BE2C (cell line): ENCODE data around the gene DDN.

ENCODE experiments used
- DNase-seq: peaks from one replicate; pipeline ENCODE4 v3.0.0-alpha.2; 2020
- H3K27me3 ChIP-seq: fragments of 250-450 bp; sonication (Bioruptor Pico); 2 replicates; pipeline ENCODE4 v1.5.1; 2020; ENCODE audit warnings: mild to moderate bottlenecking
- H3K36me3 ChIP-seq: fragments of 250-450 bp; sonication (Bioruptor Pico); 2 replicates; pipeline ENCODE4 v1.5.1; 2020; ENCODE audit warnings: mild to moderate bottlenecking
- H3K4me1 ChIP-seq: fragments of 250-450 bp; sonication (Bioruptor Pico); 2 replicates; pipeline ENCODE4 v1.5.1; 2020
- H3K4me3 ChIP-seq: 2 replicates; pipeline ENCODE4 v1.5.1; 2011; ENCODE audit warnings: low read depth, low read length
- H3K9me3 ChIP-seq: fragments of 250-450 bp; sonication (Bioruptor Pico); 2 replicates; pipeline ENCODE4 v1.5.1; 2020
- TF ChIP-seq, protein P1 (sequence below): IDR thresholded peaks from 2 replicates; pipeline ENCODE4 v1.5.1; 2012; ENCODE audit warnings: mild to moderate bottlenecking, low read depth, low read length

DDN gene

DNA sequence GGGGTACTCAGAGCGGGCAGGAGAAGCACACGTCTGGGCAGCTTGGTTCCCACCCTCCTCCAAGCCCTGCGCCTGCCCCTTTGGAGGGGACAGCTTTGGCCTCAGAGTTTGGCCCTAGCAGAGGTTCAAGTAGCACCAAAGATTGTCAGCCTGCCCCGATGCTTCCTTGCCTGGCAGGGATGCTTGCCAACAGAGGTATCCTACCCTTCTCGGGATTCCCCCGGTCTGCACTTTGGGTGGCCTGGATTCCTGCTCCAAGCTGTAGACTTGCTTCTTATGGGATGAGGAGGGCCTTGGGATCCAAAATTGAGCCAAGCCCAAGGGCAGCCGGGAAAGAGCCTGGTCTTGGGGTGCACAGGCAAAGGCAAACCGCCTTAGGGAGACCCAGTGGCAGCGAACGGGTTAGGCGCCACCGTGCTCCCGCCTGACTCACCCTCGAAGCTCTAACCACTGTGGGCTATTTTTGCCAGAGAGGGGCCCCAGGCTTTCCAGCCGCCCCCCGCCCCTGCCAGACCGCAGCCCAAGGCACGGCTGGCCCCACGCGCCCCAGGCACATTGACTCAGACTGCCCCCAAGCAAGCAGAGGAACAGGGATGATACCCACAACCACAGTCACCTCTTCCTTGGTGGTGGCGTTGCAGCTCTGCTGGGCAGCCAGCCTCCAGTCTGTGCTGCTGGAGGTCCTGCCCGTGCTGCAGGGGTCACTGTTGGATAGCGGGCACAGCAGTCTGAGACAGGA lies 26.8 kb downstream of the DDN start:
- Histone ChIP-seq H3K4me3 (no peak overlapping the region), H3K36me3 (no peaks in the 10 kb centered on the region), H3K4me1 (no peaks in the 10 kb centered on the region), H3K9me3 (no peaks in the 10 kb centered on the region), H3K27me3 (peaks cover 62% of the 10 kb centered on the region)
- TF ChIP-seq, protein P1, sequence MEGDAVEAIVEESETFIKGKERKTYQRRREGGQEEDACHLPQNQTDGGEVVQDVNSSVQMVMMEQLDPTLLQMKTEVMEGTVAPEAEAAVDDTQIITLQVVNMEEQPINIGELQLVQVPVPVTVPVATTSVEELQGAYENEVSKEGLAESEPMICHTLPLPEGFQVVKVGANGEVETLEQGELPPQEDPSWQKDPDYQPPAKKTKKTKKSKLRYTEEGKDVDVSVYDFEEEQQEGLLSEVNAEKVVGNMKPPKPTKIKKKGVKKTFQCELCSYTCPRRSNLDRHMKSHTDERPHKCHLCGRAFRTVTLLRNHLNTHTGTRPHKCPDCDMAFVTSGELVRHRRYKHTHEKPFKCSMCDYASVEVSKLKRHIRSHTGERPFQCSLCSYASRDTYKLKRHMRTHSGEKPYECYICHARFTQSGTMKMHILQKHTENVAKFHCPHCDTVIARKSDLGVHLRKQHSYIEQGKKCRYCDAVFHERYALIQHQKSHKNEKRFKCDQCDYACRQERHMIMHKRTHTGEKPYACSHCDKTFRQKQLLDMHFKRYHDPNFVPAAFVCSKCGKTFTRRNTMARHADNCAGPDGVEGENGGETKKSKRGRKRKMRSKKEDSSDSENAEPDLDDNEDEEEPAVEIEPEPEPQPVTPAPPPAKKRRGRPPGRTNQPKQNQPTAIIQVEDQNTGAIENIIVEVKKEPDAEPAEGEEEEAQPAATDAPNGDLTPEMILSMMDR = peak; percentile 30; the same call in 1 of the 2 replicates
- no peak for DNase-seq

DNA sequence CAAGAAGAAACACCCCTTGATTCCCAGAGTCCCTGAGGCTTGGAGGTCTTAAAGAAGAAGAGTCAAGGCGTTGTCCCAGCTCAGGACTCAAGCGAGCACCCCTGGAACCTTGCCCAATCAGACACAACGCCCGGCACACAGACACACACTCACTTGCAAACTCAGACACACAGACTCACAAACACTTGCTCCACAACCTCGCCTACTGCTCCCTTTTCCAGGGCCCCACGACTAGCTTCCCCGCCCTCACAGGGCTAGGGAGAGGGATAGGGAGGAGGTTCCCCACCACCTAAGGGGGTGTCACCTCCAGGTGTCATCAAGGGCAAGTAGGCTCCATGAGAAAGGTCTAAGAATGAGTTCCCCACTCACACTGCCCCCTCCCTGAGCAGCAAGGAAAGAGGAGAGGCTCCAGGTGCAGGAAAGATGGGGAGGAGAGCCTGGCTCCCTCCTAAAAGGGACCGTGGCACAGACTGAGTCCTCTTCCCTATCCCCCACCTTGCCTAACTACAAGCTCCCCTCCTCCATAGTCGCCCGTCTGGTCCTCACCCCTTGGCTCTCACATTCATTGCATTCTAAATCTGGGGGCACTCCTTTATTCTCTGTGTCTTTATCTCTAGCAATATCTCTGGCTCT lies 28.4 kb downstream of the DDN start:
- Histone ChIP-seq H3K36me3 (no peaks in the 10 kb centered on the region), H3K4me1 (no peaks in the 10 kb centered on the region), H3K4me3 (peak overlapping the region; percentile 42), H3K27me3 (peaks cover 54% of the 10 kb centered on the region), H3K9me3 (no peaks in the 10 kb centered on the region)
- DNase-seq = no peak
- TF ChIP-seq, protein P1 = no peak

DNA sequence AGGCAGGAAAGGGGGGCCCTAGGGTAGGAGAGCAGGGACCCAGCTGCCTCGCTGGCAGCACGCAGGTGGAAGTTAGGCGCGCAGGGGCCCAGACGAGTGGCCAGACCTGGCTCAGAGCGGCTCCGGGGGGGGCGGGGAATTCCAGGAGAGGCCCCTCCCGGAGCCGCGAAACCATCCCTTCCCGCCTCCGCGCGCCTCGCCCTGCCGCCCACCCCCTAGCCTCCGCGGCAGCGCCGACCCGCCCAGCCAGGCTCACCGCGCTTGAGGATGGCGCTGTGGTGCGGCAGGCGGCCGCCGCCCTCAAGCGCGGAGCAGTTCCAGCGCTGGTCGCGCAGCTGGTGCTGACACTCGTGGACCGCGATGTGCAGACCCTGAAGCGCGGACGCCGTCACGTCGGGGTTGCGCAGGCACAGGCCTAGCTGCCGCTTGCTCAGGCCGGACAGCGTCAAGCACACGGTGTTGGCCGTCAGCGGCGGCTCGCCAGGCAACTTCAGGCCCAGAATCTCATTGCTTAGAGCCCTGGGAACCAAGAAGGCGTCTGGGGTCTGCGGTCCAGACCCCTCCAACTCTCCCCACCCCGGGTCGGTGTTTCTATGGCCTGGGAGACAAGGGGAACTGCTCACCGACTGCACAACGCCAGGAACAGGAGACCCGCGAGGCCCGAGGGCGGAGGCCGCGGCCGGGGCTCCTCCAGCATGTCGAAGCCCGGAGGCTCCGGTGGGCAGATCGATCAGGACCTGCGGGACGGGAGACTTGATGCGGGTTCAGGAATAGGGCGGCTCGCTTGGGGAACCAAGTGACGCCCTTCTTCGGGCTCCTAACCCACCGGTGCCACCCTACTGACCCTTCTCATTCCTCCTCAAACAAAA lies 29.1 kb downstream of the DDN start:
- peaks cover 54% of the 10 kb centered on the region for H3K27me3 ChIP-seq
- DNase-seq = peak; percentile 40
- TF ChIP-seq, protein P1 = no peak
- no peaks in the 10 kb centered on the region for H3K36me3 ChIP-seq
- H3K4me1 ChIP-seq = no peaks in the 10 kb centered on the region
- no peak overlapping the region for H3K4me3 ChIP-seq
- H3K9me3 ChIP-seq = no peaks in the 10 kb centered on the region

DNA sequence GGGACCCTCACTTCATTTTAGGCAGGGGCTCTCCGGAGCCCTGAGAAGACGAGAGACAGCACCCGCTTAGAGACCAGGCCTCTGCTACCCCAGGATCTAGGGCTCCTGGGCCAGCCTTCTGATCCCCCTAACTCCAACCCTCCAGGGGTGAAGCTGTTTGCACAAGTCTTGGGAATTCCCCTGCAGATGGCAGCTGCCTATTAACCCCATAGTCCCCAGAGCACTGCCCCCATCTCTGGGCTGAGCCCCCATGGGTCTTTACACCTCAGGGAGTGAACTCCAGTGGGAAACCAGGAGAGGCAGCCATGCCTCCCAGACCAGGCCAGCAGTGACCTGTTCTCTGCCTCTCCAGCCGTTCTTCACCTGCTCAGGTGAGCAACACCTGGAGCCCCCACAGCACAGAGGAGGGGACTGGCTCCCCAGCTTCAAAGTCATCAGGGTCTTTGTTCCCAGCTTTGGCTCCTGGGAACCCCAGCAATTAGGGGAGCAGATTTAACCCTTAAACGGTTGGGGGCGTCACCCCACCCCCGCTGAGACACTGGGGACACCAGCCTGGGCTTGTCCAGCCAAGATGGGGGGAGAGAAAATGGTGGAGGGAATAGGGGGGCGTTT lies 29.9 kb downstream of the DDN start:
- H3K9me3 ChIP-seq = no peaks in the 10 kb centered on the region
- H3K4me3 ChIP-seq = no peak overlapping the region
- H3K4me1 ChIP-seq = no peaks in the 10 kb centered on the region
- H3K27me3 ChIP-seq = peaks cover 52% of the 10 kb centered on the region
- TF ChIP-seq, protein P1 = no peak
- no peaks in the 10 kb centered on the region for H3K36me3 ChIP-seq
- DNase-seq = no peak

DNA sequence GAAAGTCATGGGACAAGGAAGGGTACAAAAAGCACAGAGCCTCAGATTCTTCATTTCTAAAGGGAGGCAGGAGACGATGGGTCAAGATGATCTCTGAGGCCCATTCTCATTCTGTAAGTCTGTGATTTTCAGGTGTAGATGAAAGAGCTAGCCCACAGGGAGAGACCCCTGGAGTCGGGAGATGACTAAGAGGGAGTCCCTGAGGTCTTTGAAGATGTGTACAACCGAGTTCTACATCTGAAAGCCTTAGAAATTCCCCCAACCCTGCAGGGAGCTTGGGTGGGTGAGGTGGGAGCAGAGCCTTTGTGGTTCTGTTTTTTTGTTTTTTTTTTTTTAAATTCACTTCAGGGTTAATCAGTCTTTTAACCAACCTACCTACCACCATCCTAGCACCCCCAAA lies 30.7 kb downstream of the DDN start:
- no peak overlapping the region for H3K4me3 ChIP-seq
- H3K4me1 ChIP-seq = no peaks in the 10 kb centered on the region
- H3K9me3 ChIP-seq = no peaks in the 10 kb centered on the region
- TF ChIP-seq, protein P1 = no peak
- DNase-seq = no peak
- peaks cover 44% of the 10 kb centered on the region for H3K27me3 ChIP-seq
- no peaks in the 10 kb centered on the region for H3K36me3 ChIP-seq
